ENCODE results near the gene ZBTB7B.
"Not testable (repeated sequence)": the region's sequence is repeated elsewhere in the genome, so short reads cannot be mapped to it uniquely, and the experiment has no call there.

The ZBTB7B gene

DNA sequence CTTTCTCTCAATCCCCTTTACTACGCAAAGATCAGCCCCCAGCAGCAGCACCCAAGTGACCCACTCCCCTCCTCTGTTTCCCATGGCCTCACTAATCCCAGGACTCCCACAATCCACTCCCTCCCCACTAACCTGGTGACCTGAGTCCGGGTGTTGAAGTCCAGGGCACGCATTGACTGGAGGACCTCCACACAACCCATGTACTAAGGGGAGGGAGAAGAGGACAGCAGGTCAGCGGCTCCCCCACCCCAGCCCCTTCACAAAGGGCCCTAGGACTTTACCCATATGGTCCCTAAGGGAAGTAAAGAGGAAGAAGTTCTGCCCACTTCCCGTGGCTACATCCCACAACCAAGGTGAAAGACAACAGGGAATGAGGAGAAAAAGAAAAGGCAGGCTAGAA, 33.4 kb upstream of the ZBTB7B start:
- DNase-seq: no peak

DNA sequence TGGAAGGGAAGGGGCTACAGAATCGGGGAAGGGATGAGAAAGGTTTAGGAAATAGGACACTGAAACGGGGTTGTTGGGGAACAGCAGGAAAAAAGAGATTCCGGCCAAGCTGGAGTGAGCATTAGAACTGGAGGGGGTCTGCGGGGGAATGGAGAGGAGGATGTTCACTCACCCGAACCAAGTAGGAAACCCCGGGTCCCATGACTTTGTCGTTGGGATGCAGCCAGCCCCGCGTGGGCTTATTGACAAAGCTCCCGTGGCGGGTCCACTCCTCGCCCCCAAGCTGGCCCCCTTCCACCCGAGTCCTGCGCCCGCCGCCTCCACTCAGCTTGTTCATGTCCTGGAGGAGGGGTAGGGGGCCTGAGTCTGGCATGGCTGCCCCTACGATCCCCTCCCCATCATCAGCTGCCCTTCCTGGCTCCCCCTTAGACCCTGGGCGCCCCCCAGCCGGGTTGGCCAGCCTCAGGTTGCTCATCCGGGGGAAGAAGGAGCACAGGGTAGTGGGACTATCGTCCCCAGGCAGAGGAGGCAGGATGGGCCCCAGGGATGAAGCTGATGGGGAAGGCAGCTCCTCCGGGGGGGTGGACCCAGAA, 32.6 kb upstream of the ZBTB7B start:
- no peak for DNase-seq

- DNase-seq: no peak
These were observed 31.8 kb upstream of the ZBTB7B start, which contains the start of gene SHC1 for GRCh38 chr1:154970631-154971340. SHC1 (minus strand) TSS chr1:154970747; CDS start chr1:154970526, 221 bp downstream.

DNA sequence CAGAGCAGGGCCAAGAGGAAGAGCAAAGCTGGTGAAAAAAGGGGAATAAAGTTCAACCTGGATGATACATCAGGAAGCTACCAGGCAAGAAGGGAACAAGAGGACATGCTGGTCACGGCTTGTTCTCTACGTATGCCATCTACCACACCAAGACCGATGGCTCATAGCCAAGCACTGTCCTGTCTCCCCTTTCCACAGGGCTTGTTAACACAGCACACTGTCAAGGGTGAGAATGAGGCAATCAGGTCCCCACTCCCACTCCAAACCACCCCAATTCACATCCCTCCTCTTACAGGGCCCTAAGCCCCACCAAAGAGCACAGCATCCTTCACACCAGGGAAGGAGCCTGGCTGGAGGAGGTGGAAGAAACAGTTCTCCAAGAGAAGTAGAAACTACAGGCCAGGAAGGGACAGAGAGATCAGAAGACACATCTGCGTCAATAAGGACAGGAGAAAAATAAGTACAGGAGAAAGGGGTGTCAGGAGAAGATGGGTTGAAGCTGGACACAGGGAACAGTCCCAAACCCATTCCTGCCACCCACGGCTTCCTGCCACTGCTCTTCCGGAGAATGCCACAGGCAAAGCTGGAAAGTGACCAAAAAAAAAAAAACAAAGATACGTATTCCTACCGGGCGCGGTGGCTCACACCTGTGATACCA, 31.1 kb upstream of the ZBTB7B start:
- DNase-seq: no peak

GRCh38 chr1:154972213-154972516, 30.4 kb upstream of the ZBTB7B start:
- DNase-seq: no peak

- no peak for DNase-seq
These were observed 29.9 kb upstream of the ZBTB7B start for GRCh38 chr1:154972517-154973343.

GRCh38 chr1:154973344-154974101, 29.1 kb upstream of the ZBTB7B start:
- DNase-seq: peak; percentile 89

GRCh38 chr1:154974102-154974807, 28.3 kb upstream of the ZBTB7B start, which contains the start of gene CKS1B:
CKS1B (plus strand) TSS chr1:154974681; CDS start chr1:154974746, 65 bp downstream.
- peak; percentile 95 for DNase-seq

DNA sequence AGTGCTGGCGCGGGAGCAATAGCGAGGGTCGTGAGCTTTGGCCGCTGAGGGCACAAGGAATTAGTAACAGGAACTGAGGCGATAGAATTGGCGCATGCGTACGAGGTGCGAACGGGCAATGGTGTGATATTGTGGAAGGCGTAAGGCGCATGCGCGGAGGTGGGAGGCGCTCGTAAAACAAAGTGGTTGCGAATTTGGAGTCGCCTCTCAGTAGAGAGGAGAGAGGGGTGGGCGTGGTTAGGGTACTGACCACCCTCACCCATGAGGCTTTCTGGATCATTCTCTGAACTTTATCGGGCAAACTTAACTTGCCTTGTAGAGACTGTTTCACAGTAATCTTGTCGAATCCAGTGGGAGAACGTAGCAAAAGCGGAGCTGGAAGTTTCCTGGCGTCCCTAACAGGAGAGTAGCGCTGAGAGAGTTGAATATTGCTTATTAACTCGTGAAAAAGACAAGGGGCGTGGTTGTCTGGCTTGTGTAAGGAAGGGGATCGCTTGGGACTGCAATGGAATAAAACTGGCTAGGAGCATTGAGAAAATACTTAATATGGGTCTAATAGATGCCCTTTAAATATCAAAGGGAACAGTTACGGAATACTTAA, 27.7 kb upstream of the ZBTB7B start:
- DNase-seq: no peak

DNA sequence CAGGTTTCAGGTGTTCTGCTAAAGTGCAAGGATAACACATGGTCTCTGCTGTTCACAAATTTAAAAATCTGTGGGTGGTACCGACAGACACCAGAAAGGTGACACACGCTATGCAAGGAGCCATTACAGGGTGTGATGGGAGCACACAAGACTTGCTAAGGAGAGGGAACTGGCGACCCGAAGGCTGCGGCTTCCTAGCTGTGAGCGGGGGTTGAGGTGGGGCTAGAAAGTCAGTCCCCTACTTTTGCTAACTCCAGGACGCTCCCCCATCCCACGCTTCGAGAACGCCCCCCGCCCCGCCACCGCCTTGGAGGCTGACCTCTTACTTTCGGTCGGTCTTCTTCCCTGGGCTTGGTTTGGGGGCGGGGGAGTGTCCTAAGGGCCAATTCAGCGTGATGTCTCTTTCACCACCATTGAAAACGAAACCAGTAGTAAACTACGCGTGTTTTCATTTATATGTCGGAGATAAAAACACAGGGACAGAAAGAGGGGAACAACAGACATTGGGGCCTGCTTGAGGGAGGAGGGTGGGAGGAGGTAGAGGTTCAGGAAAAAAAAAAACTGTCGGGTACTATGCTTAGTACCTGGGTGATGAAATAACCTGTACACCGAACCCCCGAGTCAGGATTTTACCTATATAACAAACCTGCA, 27.1 kb upstream of the ZBTB7B start:
- DNase-seq: peak; percentile 54

GRCh38 chr1:154977762-154978161, 24.8 kb upstream of the ZBTB7B start:
- DNase-seq: not testable (repeated sequence)

- DNase-seq: no peak
These were observed 24.2 kb upstream of the ZBTB7B start for GRCh38 chr1:154978360-154978759.

DNA sequence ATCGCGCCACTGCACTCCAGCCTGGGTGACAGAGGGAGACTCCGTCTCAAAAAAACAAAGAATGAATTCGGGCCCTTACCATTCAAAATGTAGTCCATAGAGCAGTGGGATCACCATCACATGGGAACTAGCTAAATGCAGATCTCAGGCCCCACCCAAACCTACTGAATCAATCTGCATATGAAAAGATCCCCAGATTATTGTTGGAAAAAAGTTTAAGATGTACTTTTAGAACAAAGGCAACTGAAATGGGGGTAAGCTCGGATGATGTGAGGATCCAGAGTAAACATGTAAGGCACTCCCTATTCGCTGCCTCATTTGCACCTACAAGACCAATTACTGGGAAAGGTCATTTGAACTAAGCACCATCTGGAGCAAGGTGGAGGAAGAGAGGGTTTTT, 20.3 kb upstream of the ZBTB7B start:
- DNase-seq: no peak

GRCh38 chr1:154982897-154983648, 19.5 kb upstream of the ZBTB7B start, which contains the start of gene FLAD1:
FLAD1 (plus strand) TSS chr1:154983344; CDS start chr1:154983695, 351 bp downstream.
- peak; percentile 89 for DNase-seq

DNA sequence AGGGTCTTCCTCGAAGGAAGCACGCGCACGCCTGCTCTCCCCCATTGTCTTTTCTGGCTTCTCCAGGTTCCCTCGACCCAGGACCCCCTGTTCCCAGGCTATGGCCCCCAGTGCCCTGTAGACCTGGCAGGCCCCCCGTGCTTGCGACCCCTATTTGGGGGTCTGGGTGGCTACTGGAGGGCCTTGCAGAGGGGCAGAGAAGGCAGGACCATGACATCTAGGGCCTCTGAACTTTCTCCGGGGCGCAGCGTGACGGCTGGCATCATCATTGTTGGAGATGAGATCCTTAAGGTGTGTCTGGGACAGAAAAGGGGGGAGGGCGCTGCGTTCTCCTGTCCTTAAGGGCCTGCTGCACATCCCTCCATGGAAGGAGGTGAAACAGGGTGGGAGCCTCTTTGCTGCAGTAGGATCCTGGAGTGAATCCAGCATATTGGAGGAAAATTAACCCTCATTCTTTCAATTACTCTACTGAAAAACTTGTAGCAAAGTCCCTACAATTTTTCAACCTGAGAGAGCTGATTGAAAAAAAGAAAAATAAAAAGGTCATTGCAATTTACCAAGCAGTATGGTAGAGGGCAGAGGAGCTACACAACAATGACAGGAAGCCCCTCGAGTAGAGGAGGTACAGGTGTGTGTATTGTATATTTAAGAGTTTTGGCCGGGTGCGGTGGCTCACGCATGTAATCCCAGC, 18.7 kb upstream of the ZBTB7B start:
- no peak for DNase-seq

DNA sequence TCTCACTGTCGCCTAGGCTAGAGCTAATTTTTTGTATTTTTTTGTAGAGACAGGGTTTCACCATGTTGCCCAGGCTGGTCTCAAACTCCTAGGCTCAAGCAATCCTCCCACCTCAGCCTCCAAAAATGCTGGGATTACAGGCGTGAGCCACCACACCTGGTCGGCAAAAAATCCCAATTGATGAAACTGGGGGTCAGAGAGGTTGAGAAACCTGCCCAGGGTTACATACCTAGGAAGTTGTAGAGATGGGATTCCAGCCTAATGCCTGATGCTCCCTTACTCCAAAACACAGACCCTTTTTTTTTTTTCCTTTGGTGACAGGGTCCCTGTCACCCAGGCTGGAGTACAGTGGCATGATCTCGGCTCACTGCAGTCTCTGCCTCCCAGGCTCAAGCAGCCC, 15.9 kb upstream of the ZBTB7B start:
- DNase-seq: not testable (repeated sequence)

- DNase-seq: no peak
These were observed 15.3 kb upstream of the ZBTB7B start for GRCh38 chr1:154987326-154987725.

DNA sequence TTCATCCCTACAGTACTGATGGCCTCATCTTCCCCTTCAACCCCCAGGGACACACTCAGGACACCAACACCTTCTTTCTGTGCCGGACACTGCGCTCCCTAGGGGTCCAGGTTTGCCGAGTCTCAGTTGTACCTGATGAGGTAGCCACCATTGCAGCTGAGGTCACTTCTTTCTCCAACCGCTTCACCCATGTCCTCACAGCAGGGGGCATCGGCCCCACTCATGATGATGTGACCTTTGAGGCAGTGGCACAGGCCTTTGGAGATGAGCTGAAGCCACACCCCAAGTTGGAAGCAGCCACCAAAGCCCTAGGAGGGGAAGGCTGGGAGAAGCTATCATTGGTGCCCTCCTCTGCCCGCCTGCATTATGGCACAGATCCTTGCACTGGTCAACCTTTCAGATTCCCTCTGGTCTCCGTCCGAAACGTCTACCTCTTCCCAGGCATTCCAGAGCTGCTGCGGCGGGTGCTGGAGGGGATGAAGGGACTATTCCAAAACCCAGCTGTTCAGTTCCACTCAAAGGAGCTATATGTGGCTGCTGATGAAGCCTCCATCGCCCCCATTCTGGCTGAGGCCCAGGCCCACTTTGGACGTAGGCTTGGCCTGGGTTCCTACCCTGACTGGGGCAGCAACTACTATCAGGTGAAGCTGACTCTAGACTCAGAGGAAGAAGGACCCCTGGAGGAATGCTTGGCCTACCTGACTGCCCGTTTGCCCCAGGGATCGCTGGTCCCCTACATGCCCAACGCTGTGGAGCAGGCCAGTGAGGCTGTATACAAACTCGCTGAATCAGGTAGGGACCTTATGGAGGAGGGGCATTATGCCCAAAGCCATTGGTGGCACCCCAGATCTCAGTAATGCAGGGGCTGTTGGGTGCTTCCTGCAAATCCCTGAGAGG, 14.3 kb upstream of the ZBTB7B start:
- no peak for DNase-seq
